VCaP (cell line): ENCODE measurements around the gene LAPTM5.

ENCODE experiments used
- H3K27ac ChIP-seq: fragments of 450-650 bp; 2 replicates; pipeline ENCODE4 v1.5.1; 2017
- TF ChIP-seq, protein P1 (sequence below): fragments of 450-650 bp; conservative IDR thresholded peaks from 2 replicates; pipeline ENCODE4 v1.5.1; 2017; ENCODE audit warnings: mild to moderate bottlenecking, moderate library complexity

Gene LAPTM5

DNA sequence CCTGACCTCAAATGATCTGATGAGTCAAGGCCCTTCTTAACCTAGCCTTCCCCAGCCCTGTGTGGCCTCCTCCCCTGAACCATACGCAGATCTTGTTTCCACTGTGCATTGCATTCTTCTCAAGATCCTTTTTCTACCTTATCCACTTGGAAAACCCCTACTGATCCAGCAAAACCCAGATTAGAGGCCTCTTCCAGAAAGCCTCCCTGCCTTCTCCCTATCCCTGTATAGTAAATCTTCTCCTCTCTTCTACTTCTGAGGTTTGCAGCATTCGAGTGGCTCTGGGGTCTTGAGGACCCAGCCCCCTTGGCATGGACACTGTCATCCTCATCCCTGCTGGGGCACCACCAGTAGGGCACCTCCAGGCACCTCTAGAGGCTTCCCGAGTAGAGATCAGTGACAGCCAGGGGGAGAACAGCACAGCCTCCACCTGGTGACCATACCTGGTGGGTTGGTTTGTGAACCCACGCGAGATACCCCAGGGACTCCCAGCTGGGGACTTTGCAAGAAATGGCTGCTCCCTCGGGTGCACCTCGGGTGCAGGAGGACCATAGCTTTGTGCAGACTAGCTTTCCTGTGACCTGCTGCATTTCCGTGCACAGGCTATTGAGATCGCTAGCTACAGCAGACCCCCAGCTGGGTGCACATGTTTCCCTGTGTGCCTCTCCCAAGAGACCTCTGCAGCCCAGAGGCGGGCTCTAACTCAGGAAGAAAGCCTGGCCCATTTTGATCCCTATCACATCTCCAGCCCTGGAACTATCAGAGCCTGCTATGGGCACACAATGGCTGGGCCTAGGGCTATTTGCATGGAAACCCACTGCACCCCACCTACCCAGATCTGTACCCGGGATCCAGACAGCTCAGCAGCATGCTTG lies 68.4 kb downstream of the LAPTM5 start:
- TF ChIP-seq, protein P1, sequence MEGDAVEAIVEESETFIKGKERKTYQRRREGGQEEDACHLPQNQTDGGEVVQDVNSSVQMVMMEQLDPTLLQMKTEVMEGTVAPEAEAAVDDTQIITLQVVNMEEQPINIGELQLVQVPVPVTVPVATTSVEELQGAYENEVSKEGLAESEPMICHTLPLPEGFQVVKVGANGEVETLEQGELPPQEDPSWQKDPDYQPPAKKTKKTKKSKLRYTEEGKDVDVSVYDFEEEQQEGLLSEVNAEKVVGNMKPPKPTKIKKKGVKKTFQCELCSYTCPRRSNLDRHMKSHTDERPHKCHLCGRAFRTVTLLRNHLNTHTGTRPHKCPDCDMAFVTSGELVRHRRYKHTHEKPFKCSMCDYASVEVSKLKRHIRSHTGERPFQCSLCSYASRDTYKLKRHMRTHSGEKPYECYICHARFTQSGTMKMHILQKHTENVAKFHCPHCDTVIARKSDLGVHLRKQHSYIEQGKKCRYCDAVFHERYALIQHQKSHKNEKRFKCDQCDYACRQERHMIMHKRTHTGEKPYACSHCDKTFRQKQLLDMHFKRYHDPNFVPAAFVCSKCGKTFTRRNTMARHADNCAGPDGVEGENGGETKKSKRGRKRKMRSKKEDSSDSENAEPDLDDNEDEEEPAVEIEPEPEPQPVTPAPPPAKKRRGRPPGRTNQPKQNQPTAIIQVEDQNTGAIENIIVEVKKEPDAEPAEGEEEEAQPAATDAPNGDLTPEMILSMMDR = no peak

DNA sequence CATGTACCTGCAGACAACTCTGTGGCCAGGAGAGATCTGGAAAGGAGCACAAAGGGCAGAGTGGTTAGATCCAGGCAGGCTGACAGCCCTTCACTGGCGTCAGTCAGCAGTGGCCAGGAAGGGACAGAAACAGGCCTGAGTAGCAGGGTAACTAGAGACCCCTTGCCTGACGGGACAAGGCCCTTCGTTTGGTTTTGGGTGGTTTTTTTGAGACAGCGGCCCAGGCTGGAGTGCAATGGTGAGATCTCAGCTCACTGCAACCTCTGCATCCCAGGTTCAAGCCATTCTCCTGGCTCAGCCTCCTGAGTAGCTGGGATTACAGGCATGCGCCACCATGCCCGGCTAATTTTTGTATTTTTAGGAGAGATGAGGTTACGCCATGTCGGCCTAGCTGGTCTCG lies 69.1 kb downstream of the LAPTM5 start:
- peak overlapping the region; percentile 7; the same call in 1 of the 2 replicates for H3K27ac ChIP-seq

More for the DNA sequence above, 68.4 kb downstream of the LAPTM5 start:
- H3K27ac ChIP-seq = peak overlapping the region; percentile 30; the same call in 1 of the 2 replicates

DNA sequence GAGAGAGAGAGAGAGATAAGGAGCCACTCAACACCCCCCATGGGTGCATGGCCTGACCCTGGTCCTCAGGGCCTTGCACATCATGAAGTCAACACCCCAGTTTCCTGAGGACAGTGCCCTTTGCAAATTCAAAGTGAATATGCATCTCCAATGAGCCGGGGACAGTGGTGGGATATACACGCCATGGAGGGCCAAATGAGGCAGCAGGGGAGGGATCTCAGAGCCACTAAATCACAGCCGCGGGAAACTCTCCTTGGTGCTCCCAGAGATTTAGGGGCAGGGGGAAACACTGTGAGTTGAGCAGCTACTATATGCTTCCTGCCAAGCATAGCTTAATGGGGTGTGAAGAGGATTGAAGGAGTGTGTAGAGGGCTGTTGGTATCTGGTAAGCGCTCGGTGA lies 69.7 kb downstream of the LAPTM5 start:
- H3K27ac ChIP-seq = peak overlapping the region; percentile 7; the same call in 1 of the 2 replicates
- TF ChIP-seq, protein P1 = no peak

DNA sequence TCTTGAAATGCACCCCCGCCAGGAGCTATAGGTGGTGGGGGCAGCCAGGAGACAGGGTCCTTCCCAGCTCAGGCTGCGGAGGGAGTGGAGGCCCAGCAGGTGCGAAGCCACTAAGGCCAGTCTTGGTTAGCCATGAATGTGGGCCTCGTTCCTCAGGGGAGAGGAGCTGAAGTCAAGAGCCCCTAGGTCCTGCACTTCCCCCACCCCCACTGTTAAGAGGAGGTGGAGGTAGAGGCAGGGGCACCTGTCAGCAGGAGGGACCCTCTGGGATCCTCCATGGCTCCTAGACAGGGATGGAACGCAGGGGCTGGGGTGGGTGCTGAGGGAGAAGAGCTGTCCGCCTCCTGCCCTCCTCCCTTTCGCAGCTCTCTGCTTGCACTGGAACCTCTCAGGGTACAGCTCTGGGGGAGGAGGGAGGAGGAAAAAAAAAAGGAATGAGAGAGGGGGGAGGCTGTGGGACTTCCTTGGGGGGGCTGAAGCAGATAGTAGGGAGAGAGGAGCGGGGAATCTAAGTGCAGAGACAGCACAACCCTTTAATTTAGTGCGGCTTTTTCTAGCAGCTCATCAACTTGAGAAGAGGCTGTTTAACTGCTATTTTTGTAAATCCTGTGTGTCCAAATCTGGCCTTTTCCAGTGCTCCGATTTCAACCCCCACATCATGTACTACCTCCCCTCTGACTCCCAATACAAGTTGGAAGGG lies 71.2 kb downstream of the LAPTM5 start:
- TF ChIP-seq, protein P1 = no peak
- H3K27ac ChIP-seq = peak overlapping the region; percentile 61

DNA sequence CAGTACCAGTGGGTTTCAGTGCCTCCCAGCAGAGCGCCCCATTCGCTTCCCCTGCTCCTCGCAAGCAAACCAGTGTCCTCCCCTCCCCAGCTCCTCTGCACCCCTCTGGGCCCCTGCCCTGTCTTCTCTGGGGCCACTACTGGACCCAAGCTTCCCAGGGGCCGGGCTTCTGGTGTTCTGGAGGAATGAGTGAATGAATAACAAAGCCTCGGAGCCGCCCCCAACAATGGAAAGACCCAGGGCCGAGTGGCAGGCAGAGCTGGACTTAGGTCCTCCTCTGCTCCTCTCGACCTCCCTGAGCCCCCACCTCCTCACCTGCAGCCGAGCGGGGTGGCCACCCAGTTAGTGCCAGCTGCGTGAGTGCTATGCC lies 71.8 kb downstream of the LAPTM5 start:
- peak overlapping the region; percentile 61 for H3K27ac ChIP-seq
- TF ChIP-seq, protein P1 = no peak

DNA sequence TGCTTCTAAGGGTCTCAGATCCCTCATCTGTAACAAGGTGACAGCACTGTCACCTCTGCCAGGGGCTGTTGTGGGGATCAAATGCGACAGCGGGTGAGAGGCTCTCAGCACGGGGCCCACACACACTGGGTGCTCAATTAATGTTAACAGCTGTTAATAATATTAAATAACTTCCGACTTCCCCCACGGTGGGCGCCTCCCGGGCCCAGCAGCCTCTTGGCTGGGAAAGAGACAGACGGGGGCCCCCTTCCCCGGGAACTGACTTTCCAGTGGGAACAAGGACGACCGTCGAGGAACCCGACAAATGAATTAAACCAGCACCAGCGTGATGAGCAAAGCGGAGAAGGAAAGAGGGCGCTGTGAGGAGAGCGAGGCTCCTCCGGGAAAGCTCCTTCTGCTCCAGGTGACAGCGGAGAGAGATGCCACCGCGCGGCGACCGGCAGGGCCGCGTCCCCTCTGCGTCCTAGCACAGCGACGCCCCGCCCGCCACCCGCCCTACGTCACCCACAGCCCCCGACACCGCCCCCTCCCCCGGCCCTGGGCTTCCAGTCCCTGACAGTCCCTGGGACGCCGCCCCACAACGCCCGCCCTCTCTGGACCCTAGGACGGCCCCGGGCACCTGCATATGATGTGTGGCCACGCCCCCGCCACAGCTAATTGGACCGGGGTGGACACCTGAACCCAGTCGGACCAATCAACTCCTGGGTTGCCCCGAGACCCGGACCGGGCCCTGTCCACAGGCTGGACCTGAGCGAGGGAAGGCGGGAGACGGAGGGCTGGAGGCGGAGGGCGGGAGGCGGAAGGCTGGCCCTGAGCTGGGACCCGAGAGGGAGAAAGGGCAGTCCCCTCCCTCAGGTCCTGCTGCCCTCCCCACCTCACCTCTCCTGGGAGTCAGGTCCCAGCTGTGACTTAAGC lies 72.4 kb downstream of the LAPTM5 start:
- peak overlapping the region; percentile 61 for H3K27ac ChIP-seq
- TF ChIP-seq, protein P1 = peak; percentile 66

DNA sequence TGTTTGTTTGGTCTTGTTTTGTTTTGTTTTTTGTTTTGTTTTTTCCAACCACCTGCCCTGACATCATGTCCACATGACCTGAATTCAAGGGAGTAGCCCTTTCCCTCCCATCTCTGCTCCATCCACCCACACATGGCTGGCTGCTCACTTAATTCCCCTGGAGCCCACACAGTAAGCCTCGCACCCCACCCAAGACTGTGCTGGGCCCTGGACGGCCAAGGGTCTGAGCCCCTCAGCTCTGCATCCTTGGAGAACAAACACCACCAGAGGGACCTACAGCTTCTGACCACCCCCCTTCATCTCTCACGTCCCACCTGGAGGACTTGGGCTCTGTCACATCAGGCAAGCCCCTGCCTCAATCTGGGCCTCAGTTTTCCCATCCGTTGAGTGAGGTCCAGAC lies 73.3 kb downstream of the LAPTM5 start:
- TF ChIP-seq, protein P1 = no peak
- H3K27ac ChIP-seq = peak overlapping the region; percentile 61
